ENCODE measurements around the gene SLC51A.

Gene SLC51A

DNA sequence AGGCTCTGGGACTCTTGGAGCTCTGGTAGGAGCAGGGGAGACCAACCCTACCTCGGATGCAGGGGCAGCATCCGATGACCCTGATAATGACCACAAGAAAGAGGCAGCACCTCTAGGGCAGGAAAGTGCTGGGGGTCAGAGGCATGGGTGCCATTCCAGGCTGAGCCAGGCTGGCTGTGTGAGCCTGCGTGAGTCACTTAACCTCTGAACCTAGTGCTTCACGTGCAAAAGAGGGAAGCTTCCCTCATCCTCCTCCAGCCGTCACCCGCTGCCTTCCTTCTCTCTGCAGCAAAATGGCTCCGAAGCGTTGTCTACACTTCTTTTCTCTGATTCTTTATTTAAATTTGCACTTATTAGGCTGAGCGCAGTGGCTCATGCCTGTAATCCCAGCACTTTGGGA lies 40.6 kb upstream of the SLC51A start:
- no peak for DNase-seq
- ChIA-PET POLR2A (no interaction called here), CTCF (no interaction called here)
- H3K4me1 ChIP-seq (ENCODE audit: control extremely low read depth in 1 of 4, control insufficient read depth in 4 of 4, insufficient read depth in 4 of 4, low read length in 3 of 4): peaks cover 8 to 23% (median 20%) of the 10 kb centered on the region in 4 experiments
- no peaks in the 10 kb centered on the region for H3K36me3 ChIP-seq (ENCODE audit: control insufficient read depth in 4 of 4, insufficient read depth in 4 of 4, low read length in 3 of 4)
- 95% methylated on average over 7 of the region's 9 CpGs for WGBS (ENCODE audit: insufficient coverage)
- no peak overlapping the region for H3K27ac ChIP-seq (ENCODE audit: insufficient read depth in 1 of 2, low read depth in 1 of 2, low read length in 2 of 2, poor library complexity in 1 of 2, severe bottlenecking in 2 of 2)
- H3K9me3 ChIP-seq (ENCODE audit: control extremely low read depth in 1 of 5, control insufficient read depth in 4 of 5, insufficient read depth in 2 of 5, low read depth in 1 of 5, low read length in 4 of 5): no peaks in the 10 kb centered on the region
- H3K4me3 ChIP-seq (ENCODE audit: control insufficient read depth in 1 of 7, extremely low read depth in 1 of 7, insufficient read depth in 4 of 7, low read depth in 2 of 7, low read length in 6 of 7): no peak overlapping the region
- no peaks in the 10 kb centered on the region for H3K27me3 ChIP-seq (replicated peaks in 2 of 5; ENCODE audit: control insufficient read depth in 4 of 5, insufficient read depth in 5 of 5, low read length in 4 of 5)

DNA sequence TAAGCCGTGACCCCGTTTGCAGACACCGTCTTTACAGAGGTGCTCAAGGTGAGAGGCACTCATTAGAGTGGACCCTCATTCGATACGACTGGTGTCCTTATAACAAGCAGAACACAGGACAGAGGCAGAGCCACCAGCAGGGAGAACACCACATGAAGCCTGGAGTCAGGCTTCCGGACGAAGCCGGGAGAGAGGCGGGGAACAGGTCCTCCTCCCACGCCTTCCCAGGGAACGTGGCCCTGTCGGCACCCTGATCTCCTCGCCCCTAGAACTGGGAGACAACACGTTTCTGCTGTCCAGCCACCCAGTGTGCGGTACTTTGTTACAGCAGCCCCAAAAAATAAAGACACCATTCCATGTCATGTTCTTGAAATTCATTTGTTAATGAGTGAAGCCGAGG lies 38.8 kb upstream of the SLC51A start:
- POLR2A ChIA-PET: no interaction called here
- no peak for DNase-seq
- 98% methylated on average over 9 of the region's 16 CpGs for WGBS (ENCODE audit: insufficient coverage)

DNA sequence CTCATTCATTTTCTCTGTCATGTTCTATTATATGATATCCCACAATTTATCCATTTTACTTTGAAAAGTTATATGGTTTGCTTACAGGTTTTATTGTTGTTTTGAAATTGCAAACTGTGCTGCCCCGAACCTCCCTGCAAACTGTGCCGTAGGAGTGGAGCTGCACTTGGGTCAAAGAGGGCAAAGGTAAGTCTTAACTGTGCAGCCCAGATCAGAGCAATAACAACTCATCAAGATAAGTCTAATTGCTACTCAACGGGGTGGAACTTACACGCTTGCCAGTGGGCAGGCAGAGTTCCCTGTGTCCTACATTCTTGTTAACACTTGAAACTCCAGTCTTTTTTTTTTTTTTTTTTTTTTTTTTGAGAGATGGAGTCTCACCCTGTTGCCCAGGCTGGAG lies 38.4 kb upstream of the SLC51A start:
- H3K4me3 ChIP-seq (ENCODE audit: control insufficient read depth in 1 of 7, extremely low read depth in 1 of 7, insufficient read depth in 4 of 7, low read depth in 2 of 7, low read length in 6 of 7): no peak overlapping the region
- no peaks in the 10 kb centered on the region for H3K36me3 ChIP-seq (ENCODE audit: control insufficient read depth in 4 of 4, insufficient read depth in 4 of 4, low read length in 3 of 4)
- CTCF ChIA-PET: interaction anchor here (1.2 to 27.5 kb wide), 2 partner anchors 55 to 104 kb away, joined by 3 to 542 read pairs; no protein-coding TSS in a partner anchor
- peaks cover 8 to 45% (median 41%) of the 10 kb centered on the region in 4 experiments for H3K4me1 ChIP-seq (ENCODE audit: control extremely low read depth in 1 of 4, control insufficient read depth in 4 of 4, insufficient read depth in 4 of 4, low read length in 3 of 4)
- no peak for DNase-seq
- POLR2A ChIA-PET: no interaction called here
- no peaks in the 10 kb centered on the region for H3K9me3 ChIP-seq (ENCODE audit: control extremely low read depth in 1 of 5, control insufficient read depth in 4 of 5, insufficient read depth in 2 of 5, low read depth in 1 of 5, low read length in 4 of 5)
- H3K27ac ChIP-seq (ENCODE audit: insufficient read depth in 1 of 2, low read depth in 1 of 2, low read length in 2 of 2, poor library complexity in 1 of 2, severe bottlenecking in 2 of 2): no peak overlapping the region
- H3K27me3 ChIP-seq (replicated peaks in 2 of 5; ENCODE audit: control insufficient read depth in 4 of 5, insufficient read depth in 5 of 5, low read length in 4 of 5): no peaks in the 10 kb centered on the region
- WGBS (ENCODE audit: insufficient coverage): 100% methylated on average over 2 of the region's 4 CpGs

More for the DNA sequence above, 38.8 kb upstream of the SLC51A start:
- Histone ChIP-seq H3K9me3 (ENCODE audit: control extremely low read depth in 1 of 5, control insufficient read depth in 4 of 5, insufficient read depth in 2 of 5, low read depth in 1 of 5, low read length in 4 of 5) (no peaks in the 10 kb centered on the region), H3K27ac (ENCODE audit: insufficient read depth in 1 of 2, low read depth in 1 of 2, low read length in 2 of 2, poor library complexity in 1 of 2, severe bottlenecking in 2 of 2) (no peak overlapping the region), H3K27me3 (replicated peaks in 2 of 5; ENCODE audit: control insufficient read depth in 4 of 5, insufficient read depth in 5 of 5, low read length in 4 of 5) (no peaks in the 10 kb centered on the region), H3K36me3 (ENCODE audit: control insufficient read depth in 4 of 4, insufficient read depth in 4 of 4, low read length in 3 of 4) (no peaks in the 10 kb centered on the region), H3K4me1 (ENCODE audit: control extremely low read depth in 1 of 4, control insufficient read depth in 4 of 4, insufficient read depth in 4 of 4, low read length in 3 of 4) (peaks cover 8 to 41% (median 38%) of the 10 kb centered on the region in 4 experiments), H3K4me3 (ENCODE audit: control insufficient read depth in 1 of 7, extremely low read depth in 1 of 7, insufficient read depth in 4 of 7, low read depth in 2 of 7, low read length in 6 of 7) (no peak overlapping the region)
- CTCF ChIA-PET: no interaction called here

DNA sequence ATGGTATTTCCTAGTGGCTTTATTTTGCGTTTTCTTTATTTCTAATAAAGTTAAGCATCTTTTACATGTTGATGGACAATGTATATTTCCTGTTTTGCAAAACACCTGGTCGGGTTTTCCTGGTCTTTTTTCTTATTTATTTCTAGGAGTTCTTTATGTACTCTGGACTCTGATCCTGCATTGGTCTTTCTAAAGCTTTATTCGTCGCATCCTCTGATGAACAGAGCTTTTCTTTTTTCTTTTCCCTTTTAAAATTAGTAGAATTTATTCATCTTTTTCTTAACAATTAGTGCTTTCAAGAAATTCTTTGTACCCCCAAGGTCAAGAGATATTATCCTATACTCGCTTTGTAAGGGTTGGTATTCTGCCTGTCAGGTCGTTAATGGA lies 37.3 kb upstream of the SLC51A start:
- ChIA-PET POLR2A (interaction anchor here (0.6 to 1.3 kb wide), 2 partner anchors 69 to 98 kb away, joined by 3 to 6 read pairs; no protein-coding TSS in a partner anchor), CTCF (interaction anchor here (0.7 to 27.5 kb wide), 11 partner anchors 9 to 105 kb away, joined by 3 to 542 read pairs (median 4); no protein-coding TSS in a partner anchor)
- no peaks in the 10 kb centered on the region for H3K36me3 ChIP-seq (ENCODE audit: control insufficient read depth in 4 of 4, insufficient read depth in 4 of 4, low read length in 3 of 4)
- no peak overlapping the region for H3K4me3 ChIP-seq (ENCODE audit: control insufficient read depth in 1 of 7, extremely low read depth in 1 of 7, insufficient read depth in 4 of 7, low read depth in 2 of 7, low read length in 6 of 7)
- no peaks in the 10 kb centered on the region for H3K27me3 ChIP-seq (replicated peaks in 2 of 5; ENCODE audit: control insufficient read depth in 4 of 5, insufficient read depth in 5 of 5, low read length in 4 of 5)
- 40% methylated on average over 1 of the region's 6 CpGs for WGBS (ENCODE audit: insufficient coverage)
- H3K9me3 ChIP-seq (ENCODE audit: control extremely low read depth in 1 of 5, control insufficient read depth in 4 of 5, insufficient read depth in 2 of 5, low read depth in 1 of 5, low read length in 4 of 5): no peaks in the 10 kb centered on the region
- no peak for DNase-seq
- peak overlapping the region; percentile 56 to 85 for H3K27ac ChIP-seq (ENCODE audit: insufficient read depth in 1 of 2, low read depth in 1 of 2, low read length in 2 of 2, poor library complexity in 1 of 2, severe bottlenecking in 2 of 2)
- H3K4me1 ChIP-seq (ENCODE audit: control extremely low read depth in 1 of 4, control insufficient read depth in 4 of 4, insufficient read depth in 4 of 4, low read length in 3 of 4): peaks cover 8 to 53% (median 47%) of the 10 kb centered on the region in 4 experiments

DNA sequence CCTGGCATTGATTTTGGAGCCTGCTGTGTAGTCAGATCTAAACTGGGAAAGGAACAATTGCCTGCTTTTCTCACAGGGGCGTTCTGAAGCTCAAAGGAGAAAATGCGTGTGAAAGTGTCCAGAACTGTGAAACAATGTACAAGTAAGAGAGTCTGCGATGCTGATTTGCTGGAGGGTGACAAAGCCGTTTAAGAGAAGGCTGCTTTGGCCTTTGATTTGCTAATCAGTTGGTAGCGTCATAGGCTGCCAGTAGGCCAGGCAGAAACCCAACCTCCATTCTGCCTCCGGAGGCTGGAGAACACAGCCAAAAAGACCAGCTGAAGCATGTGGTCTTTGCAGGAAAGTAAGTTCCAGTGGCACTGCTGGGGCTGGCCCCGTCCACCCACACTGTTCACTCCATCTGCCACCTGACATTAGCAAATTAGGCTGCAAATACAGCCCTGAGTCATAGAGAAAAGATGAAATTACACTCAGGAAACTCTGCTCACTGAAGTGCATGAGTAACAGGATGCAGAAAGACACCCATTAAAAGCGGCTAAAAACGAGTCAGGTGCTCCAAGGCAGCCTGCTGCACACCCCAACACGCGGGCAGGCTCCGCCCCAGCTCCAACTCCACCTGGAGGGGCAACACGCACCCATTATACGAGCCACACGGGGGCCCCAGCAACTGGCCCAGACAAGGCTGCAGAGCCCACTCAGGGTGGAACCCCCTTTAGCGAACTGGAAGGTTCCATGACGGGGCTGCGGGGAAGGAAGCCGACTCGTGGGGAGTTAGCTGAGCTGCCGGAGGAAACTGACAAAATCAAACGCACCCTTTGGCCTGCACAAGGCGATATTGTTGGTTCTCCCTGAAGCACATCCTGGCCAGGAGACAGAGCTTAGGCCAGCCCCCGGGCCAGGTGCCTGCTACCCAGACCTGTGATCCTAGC lies 36.7 kb upstream of the SLC51A start:
- Histone ChIP-seq H3K27ac (ENCODE audit: insufficient read depth in 1 of 2, low read depth in 1 of 2, low read length in 2 of 2, poor library complexity in 1 of 2, severe bottlenecking in 2 of 2) (peak overlapping the region; percentile 56 to 85), H3K36me3 (ENCODE audit: control insufficient read depth in 4 of 4, insufficient read depth in 4 of 4, low read length in 3 of 4) (no peaks in the 10 kb centered on the region), H3K4me3 (ENCODE audit: control insufficient read depth in 1 of 7, extremely low read depth in 1 of 7, insufficient read depth in 4 of 7, low read depth in 2 of 7, low read length in 6 of 7) (peak overlapping the region in 4 of 7 experiments; percentile 8 to 45 (median 26)), H3K9me3 (ENCODE audit: control extremely low read depth in 1 of 5, control insufficient read depth in 4 of 5, insufficient read depth in 2 of 5, low read depth in 1 of 5, low read length in 4 of 5) (no peaks in the 10 kb centered on the region), H3K27me3 (replicated peaks in 2 of 5; ENCODE audit: control insufficient read depth in 4 of 5, insufficient read depth in 5 of 5, low read length in 4 of 5) (no peaks in the 10 kb centered on the region), H3K4me1 (ENCODE audit: control extremely low read depth in 1 of 4, control insufficient read depth in 4 of 4, insufficient read depth in 4 of 4, low read length in 3 of 4) (peaks cover 8 to 57% (median 49%) of the 10 kb centered on the region in 4 experiments)
- WGBS (ENCODE audit: insufficient coverage): 17% methylated on average over 16 of the region's 24 CpGs
- ChIA-PET POLR2A (interaction anchor here (0.6 to 1.3 kb wide), 4 partner anchors 9 to 98 kb away, joined by 3 to 6 read pairs (median 3); no protein-coding TSS in a partner anchor), CTCF (interaction anchor here (0.7 to 27.5 kb wide), 12 partner anchors 9 to 105 kb away, joined by 3 to 542 read pairs (median 4); no protein-coding TSS in a partner anchor)
- peak; percentile 86 to 97 (median 94) for DNase-seq

DNA sequence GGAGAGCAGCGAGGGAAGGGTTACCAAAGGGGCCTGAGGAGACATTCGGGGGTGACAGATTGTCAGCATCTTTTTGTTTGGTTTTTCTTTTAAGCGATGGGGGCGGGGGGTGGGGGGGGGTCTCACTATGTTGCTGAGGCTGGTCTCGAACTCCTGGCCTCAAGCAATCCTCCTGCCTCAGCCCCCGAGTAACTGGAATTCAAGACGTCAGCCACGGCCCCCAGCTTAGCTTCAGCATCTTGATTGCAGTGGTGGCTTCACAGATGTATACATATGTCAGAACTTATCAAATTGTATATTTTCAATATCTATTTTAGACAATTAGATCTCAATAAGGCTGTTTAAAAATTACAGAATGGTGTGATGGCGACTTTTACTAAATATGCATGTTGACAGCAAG lies 36.0 kb upstream of the SLC51A start:
- CTCF ChIA-PET: interaction anchor here (1.0 to 27.5 kb wide), 7 partner anchors 10 to 106 kb away, joined by 3 to 542 read pairs (median 5); no protein-coding TSS in a partner anchor
- no peaks in the 10 kb centered on the region for H3K27me3 ChIP-seq (replicated peaks in 2 of 5; ENCODE audit: control insufficient read depth in 4 of 5, insufficient read depth in 5 of 5, low read length in 4 of 5)
- WGBS (ENCODE audit: insufficient coverage): 91% methylated on average over 6 of the region's 9 CpGs

More for the DNA sequence above, 36.0 kb upstream of the SLC51A start:
- peak overlapping the region in 1 of 2 experiments; percentile 85 for H3K27ac ChIP-seq (ENCODE audit: insufficient read depth in 1 of 2, low read depth in 1 of 2, low read length in 2 of 2, poor library complexity in 1 of 2, severe bottlenecking in 2 of 2)
- no peak for DNase-seq
- H3K9me3 ChIP-seq (ENCODE audit: control extremely low read depth in 1 of 5, control insufficient read depth in 4 of 5, insufficient read depth in 2 of 5, low read depth in 1 of 5, low read length in 4 of 5): no peaks in the 10 kb centered on the region
- H3K36me3 ChIP-seq (ENCODE audit: control insufficient read depth in 4 of 4, insufficient read depth in 4 of 4, low read length in 3 of 4): no peaks in the 10 kb centered on the region
- H3K4me1 ChIP-seq (ENCODE audit: control extremely low read depth in 1 of 4, control insufficient read depth in 4 of 4, insufficient read depth in 4 of 4, low read length in 3 of 4): peaks cover 8 to 64% (median 51%) of the 10 kb centered on the region in 4 experiments
- H3K4me3 ChIP-seq (ENCODE audit: control insufficient read depth in 1 of 7, extremely low read depth in 1 of 7, insufficient read depth in 4 of 7, low read depth in 2 of 7, low read length in 6 of 7): peak overlapping the region in 4 of 7 experiments; percentile 8 to 45 (median 26)
- POLR2A ChIA-PET: interaction anchor here (1.0 to 1.3 kb wide), 3 partner anchors 10 to 99 kb away, joined by 3 read pairs; no protein-coding TSS in a partner anchor
